GM12878 (cell line): ENCODE measurements around the gene IFNA14.

Experiments used
- EZH2 ChIP-seq: IDR thresholded peaks from 2 replicates; pipeline ENCODE4 v1.6.1; 2012; ENCODE audit warnings: low read depth, mild to moderate bottlenecking, control low read depth, inconsistent platforms, low read length, borderline replicate concordance; ENCODE audit not compliant: control insufficient read depth
- TARDBP ChIP-seq: IDR thresholded peaks from 2 replicates; pipeline ENCODE4 v1.6.1; 2016; ENCODE audit warnings: borderline replicate concordance

DNA sequence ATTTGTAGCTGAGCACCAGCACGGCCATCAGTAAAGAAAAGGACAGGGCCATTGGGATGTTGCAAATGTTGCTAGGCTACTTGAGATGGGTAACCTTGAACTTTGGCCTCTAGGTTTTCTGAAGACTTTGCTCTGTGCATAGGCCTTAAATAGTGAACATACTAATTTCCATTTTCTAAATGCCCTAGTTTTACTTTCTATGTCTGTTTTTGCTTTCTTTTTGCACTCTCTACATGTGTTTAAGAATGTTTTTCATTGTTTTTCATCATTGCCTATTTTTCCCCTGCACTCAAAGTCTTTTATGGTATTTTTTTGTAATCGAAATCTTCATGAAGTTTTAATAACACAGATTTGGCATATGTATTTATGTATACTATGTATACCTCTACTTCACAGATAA lies 11.7 kb downstream of the IFNA14 start, which contains the start of gene IFNA17:
- TF ChIP-seq TARDBP, result no peak
- no peak for TF ChIP-seq EZH2
